Measurements from ENCODE around the gene REEP1.

REEP1 gene

DNA sequence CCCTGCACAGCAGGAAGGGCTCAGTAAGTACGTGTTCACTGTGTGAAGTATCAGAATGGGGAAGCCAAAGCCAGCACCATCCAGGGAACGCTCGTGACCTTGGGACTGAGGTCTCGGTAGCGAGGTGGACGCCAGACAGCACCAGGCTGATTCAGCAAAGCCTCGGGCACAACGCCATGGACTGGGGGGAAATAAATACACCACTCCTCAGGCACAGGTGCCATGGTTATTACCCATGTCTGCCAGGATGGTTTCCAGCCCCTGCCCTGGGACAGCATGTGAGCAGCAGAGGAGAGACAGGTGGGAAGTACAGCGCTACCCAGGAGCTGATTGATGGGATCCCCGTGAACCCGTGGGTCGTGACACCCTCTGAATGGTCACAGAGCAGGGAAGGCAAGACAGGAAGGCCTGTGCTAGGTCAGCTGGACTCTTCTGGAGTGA is 53.0 kb downstream of the REEP1 start:
- Histone ChIP-seq H3K4me3 (ENCODE audit: low read depth, low read length) (no peak overlapping the region), H3K27ac (ENCODE audit: extremely low read depth, low read depth, low read length) (no peak overlapping the region), H3K9me3 (ENCODE audit: control insufficient read depth, insufficient read depth, low read depth, low read length) (no peaks in the 10 kb centered on the region), H3K36me3 (ENCODE audit: control insufficient read depth in 2 of 2, insufficient read depth in 1 of 2, low read length in 2 of 2) (no peaks in the 10 kb centered on the region), H3K4me1 (ENCODE audit: control insufficient read depth, insufficient read depth, low read length) (no peaks in the 10 kb centered on the region)
- ChIA-PET CTCF (no interaction called here), POLR2A (no interaction called here)
- no peak for TF ChIP-seq ZSCAN16 (tag by site-specific recombination; IDR thresholded peaks at IDR 0.05)
- TF ChIP-seq ZNF23 (tag by site-specific recombination; IDR thresholded peaks at IDR 0.05; ENCODE audit: borderline replicate concordance) = no peak
- TF ChIP-seq ZNF394 (tag by site-specific recombination; IDR thresholded peaks at IDR 0.05; ENCODE audit: borderline replicate concordance) = no peak
- no peak for TF ChIP-seq ZNF324 (tag by site-specific recombination; IDR thresholded peaks at IDR 0.05)
- TF ChIP-seq, protein P1, sequence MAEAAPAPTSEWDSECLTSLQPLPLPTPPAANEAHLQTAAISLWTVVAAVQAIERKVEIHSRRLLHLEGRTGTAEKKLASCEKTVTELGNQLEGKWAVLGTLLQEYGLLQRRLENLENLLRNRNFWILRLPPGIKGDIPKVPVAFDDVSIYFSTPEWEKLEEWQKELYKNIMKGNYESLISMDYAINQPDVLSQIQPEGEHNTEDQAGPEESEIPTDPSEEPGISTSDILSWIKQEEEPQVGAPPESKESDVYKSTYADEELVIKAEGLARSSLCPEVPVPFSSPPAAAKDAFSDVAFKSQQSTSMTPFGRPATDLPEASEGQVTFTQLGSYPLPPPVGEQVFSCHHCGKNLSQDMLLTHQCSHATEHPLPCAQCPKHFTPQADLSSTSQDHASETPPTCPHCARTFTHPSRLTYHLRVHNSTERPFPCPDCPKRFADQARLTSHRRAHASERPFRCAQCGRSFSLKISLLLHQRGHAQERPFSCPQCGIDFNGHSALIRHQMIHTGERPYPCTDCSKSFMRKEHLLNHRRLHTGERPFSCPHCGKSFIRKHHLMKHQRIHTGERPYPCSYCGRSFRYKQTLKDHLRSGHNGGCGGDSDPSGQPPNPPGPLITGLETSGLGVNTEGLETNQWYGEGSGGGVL (tag by site-specific recombination; IDR thresholded peaks at IDR 0.05) = no peak
- no peak for TF ChIP-seq ZNF133 (tag by site-specific recombination; IDR thresholded peaks at IDR 0.05)
- TF ChIP-seq, protein P2, sequence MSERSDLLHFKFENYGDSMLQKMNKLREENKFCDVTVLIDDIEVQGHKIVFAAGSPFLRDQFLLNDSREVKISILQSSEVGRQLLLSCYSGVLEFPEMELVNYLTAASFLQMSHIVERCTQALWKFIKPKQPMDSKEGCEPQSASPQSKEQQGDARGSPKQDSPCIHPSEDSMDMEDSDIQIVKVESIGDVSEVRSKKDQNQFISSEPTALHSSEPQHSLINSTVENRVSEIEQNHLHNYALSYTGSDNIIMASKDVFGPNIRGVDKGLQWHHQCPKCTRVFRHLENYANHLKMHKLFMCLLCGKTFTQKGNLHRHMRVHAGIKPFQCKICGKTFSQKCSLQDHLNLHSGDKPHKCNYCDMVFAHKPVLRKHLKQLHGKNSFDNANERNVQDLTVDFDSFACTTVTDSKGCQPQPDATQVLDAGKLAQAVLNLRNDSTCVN (tag by site-specific recombination; optimal IDR thresholded peaks at IDR 0.05) = no peak
- TF ChIP-seq ZNF785 (tag by site-specific recombination; IDR thresholded peaks at IDR 0.05) = no peak
- TF ChIP-seq GLIS1 (tag by site-specific recombination; IDR thresholded peaks at IDR 0.05) = no peak
- TF ChIP-seq, protein P3, sequence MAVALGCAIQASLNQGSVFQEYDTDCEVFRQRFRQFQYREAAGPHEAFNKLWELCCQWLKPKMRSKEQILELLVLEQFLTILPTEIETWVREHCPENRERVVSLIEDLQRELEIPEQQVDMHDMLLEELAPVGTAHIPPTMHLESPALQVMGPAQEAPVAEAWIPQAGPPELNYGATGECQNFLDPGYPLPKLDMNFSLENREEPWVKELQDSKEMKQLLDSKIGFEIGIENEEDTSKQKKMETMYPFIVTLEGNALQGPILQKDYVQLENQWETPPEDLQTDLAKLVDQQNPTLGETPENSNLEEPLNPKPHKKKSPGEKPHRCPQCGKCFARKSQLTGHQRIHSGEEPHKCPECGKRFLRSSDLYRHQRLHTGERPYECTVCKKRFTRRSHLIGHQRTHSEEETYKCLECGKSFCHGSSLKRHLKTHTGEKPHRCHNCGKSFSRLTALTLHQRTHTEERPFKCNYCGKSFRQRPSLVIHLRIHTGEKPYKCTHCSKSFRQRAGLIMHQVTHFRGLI (tag by site-specific recombination; IDR thresholded peaks at IDR 0.05) = no peak
- TF ChIP-seq KLF8 (tag by site-specific recombination; IDR thresholded peaks at IDR 0.05) = no peak
- TF ChIP-seq ZNF174 (tag by site-specific recombination; IDR thresholded peaks at IDR 0.05) = no peak
- TF ChIP-seq, protein P4, sequence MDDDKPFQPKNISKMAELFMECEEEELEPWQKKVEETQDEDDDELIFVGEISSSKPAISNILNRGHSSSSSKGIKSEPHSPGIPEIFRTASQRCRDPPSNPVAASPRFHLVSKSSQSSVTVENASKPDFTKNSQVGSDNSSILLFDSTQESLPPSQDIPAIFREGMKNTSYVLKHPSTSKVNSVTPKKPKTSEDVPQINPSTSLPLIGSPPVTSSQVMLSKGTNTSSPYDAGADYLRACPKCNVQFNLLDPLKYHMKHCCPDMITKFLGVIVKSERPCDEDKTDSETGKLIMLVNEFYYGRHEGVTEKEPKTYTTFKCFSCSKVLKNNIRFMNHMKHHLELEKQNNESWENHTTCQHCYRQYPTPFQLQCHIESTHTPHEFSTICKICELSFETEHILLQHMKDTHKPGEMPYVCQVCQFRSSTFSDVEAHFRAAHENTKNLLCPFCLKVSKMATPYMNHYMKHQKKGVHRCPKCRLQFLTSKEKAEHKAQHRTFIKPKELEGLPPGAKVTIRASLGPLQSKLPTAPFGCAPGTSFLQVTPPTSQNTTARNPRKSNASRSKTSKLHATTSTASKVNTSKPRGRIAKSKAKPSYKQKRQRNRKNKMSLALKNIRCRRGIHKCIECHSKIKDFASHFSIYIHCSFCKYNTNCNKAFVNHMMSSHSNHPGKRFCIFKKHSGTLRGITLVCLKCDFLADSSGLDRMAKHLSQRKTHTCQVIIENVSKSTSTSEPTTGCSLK (tag by site-specific recombination; IDR thresholded peaks at IDR 0.05) = no peak
- TF ChIP-seq, protein P5, sequence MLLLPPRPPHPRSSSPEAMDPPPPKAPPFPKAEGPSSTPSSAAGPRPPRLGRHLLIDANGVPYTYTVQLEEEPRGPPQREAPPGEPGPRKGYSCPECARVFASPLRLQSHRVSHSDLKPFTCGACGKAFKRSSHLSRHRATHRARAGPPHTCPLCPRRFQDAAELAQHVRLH (tag by site-specific recombination; IDR thresholded peaks at IDR 0.05) = no peak

DNA sequence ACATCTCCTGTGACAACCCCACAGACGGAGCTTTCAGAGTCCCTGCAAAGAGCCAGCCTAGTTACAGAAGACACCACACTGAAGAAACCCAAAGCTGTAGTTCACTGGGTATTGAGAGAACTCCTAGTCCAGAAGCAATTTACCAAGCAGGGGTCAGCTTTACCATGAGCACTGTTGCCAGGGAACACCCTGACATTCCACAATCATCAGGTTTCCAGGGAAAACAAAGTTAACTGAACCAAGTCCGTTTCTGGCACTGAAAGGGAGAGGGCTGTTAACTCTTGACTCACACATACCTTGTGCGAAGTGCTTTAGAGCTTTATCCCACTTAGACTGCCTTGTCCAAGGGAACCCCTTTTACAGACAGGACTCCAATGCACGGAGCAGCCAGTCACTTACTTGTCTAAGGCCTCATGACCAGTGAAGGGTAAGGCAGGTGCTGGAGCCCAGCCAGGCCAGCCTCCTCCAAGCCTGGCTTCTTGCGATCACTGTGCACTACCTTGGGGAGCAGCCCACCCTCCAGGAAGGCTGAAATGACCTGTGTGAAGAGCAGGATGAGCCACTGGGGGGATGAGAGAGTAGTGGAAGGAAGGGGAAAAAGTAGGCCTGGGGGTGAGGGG is 53.9 kb downstream of the REEP1 start:
- ChIA-PET POLR2A (interaction anchor here (0.5 kb wide), 1 partner anchor 85 kb away, joined by 3 read pairs; no protein-coding TSS in a partner anchor), CTCF (interaction anchor here (0.7 to 2.0 kb wide), 4 partner anchors 90 to 1017 kb away, joined by 3 to 6 read pairs (median 3); no protein-coding TSS in a partner anchor)
- Histone ChIP-seq H3K27ac (ENCODE audit: extremely low read depth, low read depth, low read length) (no peak overlapping the region), H3K9me3 (ENCODE audit: control insufficient read depth, insufficient read depth, low read depth, low read length) (no peaks in the 10 kb centered on the region), H3K36me3 (ENCODE audit: control insufficient read depth in 2 of 2, insufficient read depth in 1 of 2, low read length in 2 of 2) (no peaks in the 10 kb centered on the region), H3K4me3 (ENCODE audit: low read depth, low read length) (no peak overlapping the region), H3K4me1 (ENCODE audit: control insufficient read depth, insufficient read depth, low read length) (no peaks in the 10 kb centered on the region)
- TF ChIP-seq, protein P6, sequence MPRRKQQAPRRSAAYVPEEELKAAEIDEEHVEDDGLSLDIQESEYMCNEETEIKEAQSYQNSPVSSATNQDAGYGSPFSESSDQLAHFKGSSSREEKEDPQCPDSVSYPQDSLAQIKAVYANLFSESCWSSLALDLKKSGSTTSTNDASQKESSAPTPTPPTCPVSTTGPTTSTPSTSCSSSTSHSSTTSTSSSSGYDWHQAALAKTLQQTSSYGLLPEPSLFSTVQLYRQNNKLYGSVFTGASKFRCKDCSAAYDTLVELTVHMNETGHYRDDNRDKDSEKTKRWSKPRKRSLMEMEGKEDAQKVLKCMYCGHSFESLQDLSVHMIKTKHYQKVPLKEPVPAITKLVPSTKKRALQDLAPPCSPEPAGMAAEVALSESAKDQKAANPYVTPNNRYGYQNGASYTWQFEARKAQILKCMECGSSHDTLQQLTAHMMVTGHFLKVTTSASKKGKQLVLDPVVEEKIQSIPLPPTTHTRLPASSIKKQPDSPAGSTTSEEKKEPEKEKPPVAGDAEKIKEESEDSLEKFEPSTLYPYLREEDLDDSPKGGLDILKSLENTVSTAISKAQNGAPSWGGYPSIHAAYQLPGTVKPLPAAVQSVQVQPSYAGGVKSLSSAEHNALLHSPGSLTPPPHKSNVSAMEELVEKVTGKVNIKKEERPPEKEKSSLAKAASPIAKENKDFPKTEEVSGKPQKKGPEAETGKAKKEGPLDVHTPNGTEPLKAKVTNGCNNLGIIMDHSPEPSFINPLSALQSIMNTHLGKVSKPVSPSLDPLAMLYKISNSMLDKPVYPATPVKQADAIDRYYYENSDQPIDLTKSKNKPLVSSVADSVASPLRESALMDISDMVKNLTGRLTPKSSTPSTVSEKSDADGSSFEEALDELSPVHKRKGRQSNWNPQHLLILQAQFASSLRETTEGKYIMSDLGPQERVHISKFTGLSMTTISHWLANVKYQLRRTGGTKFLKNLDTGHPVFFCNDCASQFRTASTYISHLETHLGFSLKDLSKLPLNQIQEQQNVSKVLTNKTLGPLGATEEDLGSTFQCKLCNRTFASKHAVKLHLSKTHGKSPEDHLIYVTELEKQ (tag by site-specific recombination; IDR thresholded peaks at IDR 0.05; ENCODE audit: borderline replicate concordance) = no peak
- TF ChIP-seq ZBTB1 (tag by site-specific recombination; IDR thresholded peaks at IDR 0.05) (no peak), ZFHX2 (tag by site-specific recombination; conservative IDR thresholded peaks at IDR 0.05) (no peak), ZNF2 (tag by site-specific recombination; IDR thresholded peaks at IDR 0.05) (no peak), KLF9 (tag by site-specific recombination; IDR thresholded peaks at IDR 0.05; ENCODE audit: low read depth) (no peak), TRIM28 (IDR thresholded peaks at IDR 0.05; ENCODE audit: borderline replicate concordance, low read length) (no peak)
- TF ChIP-seq, protein P4 (tag by site-specific recombination; IDR thresholded peaks at IDR 0.05) = no peak

Data from HEK293 (cell line).